Inflammatory macrophage treated with lipopolysaccharide for 4 hours (primary cell): Measurements from ENCODE around the gene SLC30A3.

Source experiments
- DNase-seq: peaks from one replicate; pipeline ENCODE4 v3.0.0-alpha.2; 2020

Gene SLC30A3

GRCh38 chr2:27256855-27257454, 5.9 kb downstream of the SLC30A3 start:
- no peak for DNase-seq

GRCh38 chr2:27255660-27256059, 7.2 kb downstream of the SLC30A3 start:
- no peak for DNase-seq

GRCh38 chr2:27255187-27255586, 7.7 kb downstream of the SLC30A3 start:
- DNase-seq, result no peak

- DNase-seq, result no peak
Measured at GRCh38 chr2:27251766-27252165, 11.1 kb downstream of the SLC30A3 start.

GRCh38 chr2:27250652-27251379, 12.0 kb downstream of the SLC30A3 start:
- DNase-seq, result no peak

GRCh38 chr2:27249891-27250651, 12.8 kb downstream of the SLC30A3 start:
- DNase-seq, result peak; percentile 57

GRCh38 chr2:27249159-27249890, 13.5 kb downstream of the SLC30A3 start:
- no peak for DNase-seq

GRCh38 chr2:27247893-27248292, 15.0 kb downstream of the SLC30A3 start:
- DNase-seq, result no peak

- no peak for DNase-seq
Measured at GRCh38 chr2:27245626-27246025, 17.2 kb downstream of the SLC30A3 start.

GRCh38 chr2:27245116-27245515, 17.7 kb downstream of the SLC30A3 start:
- no peak for DNase-seq

GRCh38 chr2:27243391-27244130, 19.3 kb downstream of the SLC30A3 start:
- no peak for DNase-seq

- no peak for DNase-seq
Measured at GRCh38 chr2:27242614-27242951, 20.3 kb downstream of the SLC30A3 start.

GRCh38 chr2:27241761-27242613, 20.9 kb downstream of the SLC30A3 start:
- DNase-seq, result no peak

- DNase-seq, result no peak
Measured at GRCh38 chr2:27240406-27240805, 22.4 kb downstream of the SLC30A3 start.

- DNase-seq, result no peak
Measured at GRCh38 chr2:27238976-27239375, 23.9 kb downstream of the SLC30A3 start.

GRCh38 chr2:27237341-27237945, 25.4 kb downstream of the SLC30A3 start:
- no peak for DNase-seq

- no peak for DNase-seq
Measured at GRCh38 chr2:27236626-27237025, 26.2 kb downstream of the SLC30A3 start.

- DNase-seq, result no peak
Measured at GRCh38 chr2:27236136-27236535, 26.7 kb downstream of the SLC30A3 start.

- no peak for DNase-seq
Measured at GRCh38 chr2:27233341-27233740, 29.5 kb downstream of the SLC30A3 start.

- no peak for DNase-seq
Measured at GRCh38 chr2:27231921-27232320, 30.9 kb downstream of the SLC30A3 start.

- no peak for DNase-seq
Measured at GRCh38 chr2:27227501-27227900, 35.3 kb downstream of the SLC30A3 start.
